ENCODE measurements around the gene PEPD. TPM values are rescaled to one million over a fixed set of nuclear protein-coding genes. Genes with fewer than 3 reads are reported as not detected.

The PEPD gene
- total and polyA plus RNA-seq, 2 of the 4 experiments (the other 2 are of a cell fraction), result 36.7 to 88.4 TPM

DNA sequence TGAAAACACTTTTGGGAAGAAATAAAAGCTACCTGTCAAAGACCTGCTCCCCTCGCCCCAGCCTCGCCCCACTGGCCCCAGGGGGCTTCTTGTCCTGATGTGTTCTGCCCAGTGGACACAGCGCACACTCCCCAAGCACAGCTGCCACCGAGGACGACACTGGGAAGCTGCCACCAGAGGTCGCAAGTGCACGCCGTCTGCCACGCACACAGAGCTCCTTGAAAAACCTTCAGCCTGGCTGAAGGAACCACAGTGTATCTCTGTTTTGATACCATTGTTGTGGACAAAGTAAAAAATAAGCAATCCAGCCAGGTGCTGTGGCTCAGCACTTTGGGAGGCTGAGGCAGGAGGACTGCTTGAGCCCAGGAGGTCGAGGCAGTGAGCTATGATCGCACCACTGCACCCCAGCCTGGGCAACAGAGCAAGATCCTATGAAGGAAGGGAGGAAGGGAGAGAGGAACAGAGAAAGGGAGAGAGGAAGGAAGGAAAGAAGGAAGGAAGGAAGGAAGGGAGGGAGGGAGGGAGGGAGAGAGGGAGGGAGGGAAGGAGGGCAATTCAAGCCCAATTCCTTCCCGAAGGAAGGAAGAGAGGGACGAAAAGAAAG lies 90.8 kb downstream of the PEPD start:
- TF ChIP-seq NFE2L2 (IDR thresholded peaks at IDR 0.05; ENCODE audit: low read depth, low read length), result no peak
- peak; percentile 90 for TF ChIP-seq SMC3 (IDR thresholded peaks at IDR 0.05; ENCODE audit: low read depth, low read length)
- peak; percentile 85 for TF ChIP-seq RAD21 (IDR thresholded peaks at IDR 0.05; ENCODE audit: low read length)
- TF ChIP-seq, protein P1, sequence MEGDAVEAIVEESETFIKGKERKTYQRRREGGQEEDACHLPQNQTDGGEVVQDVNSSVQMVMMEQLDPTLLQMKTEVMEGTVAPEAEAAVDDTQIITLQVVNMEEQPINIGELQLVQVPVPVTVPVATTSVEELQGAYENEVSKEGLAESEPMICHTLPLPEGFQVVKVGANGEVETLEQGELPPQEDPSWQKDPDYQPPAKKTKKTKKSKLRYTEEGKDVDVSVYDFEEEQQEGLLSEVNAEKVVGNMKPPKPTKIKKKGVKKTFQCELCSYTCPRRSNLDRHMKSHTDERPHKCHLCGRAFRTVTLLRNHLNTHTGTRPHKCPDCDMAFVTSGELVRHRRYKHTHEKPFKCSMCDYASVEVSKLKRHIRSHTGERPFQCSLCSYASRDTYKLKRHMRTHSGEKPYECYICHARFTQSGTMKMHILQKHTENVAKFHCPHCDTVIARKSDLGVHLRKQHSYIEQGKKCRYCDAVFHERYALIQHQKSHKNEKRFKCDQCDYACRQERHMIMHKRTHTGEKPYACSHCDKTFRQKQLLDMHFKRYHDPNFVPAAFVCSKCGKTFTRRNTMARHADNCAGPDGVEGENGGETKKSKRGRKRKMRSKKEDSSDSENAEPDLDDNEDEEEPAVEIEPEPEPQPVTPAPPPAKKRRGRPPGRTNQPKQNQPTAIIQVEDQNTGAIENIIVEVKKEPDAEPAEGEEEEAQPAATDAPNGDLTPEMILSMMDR (conservative IDR thresholded peaks at IDR 0.05; ENCODE audit: low read depth, low read length), result peak; percentile 76
- no peak overlapping the region for H3K4ac ChIP-seq (ENCODE audit: low read depth, low read length)
- H2AK5ac ChIP-seq (ENCODE audit: low read depth, low read length), result no peak overlapping the region
- ChIA-PET POLR2A (ENCODE audit: unreplicated experiment) (no interaction called here), CTCF (interaction anchor here (0.6 to 1.2 kb wide), 7 partner anchors 21 to 353 kb away, joined by 3 to 10 read pairs (median 4); partner anchors contain the start of gene PEPD)
- H4K20me1 ChIP-seq (ENCODE audit: insufficient read depth, low read length), result 0 out of 2 replicates have a peak, but pooled peaks cover 4% of the 10 kb centered on the region
- H2BK20ac ChIP-seq (ENCODE audit: low read depth, low read length), result no peak overlapping the region
- H3K4me3 ChIP-seq (ENCODE audit: insufficient read depth, low read depth, low read length), result no peak overlapping the region
- no peak overlapping the region for H2BK5ac ChIP-seq (ENCODE audit: low read depth, low read length, poor library complexity, severe bottlenecking)
- 33% methylated on average over 6 of the region's 13 CpGs; no CpG with 5 or more reads in 1 of the 2 experiments for WGBS, 2 experiments (ENCODE audit: extremely low coverage in 2 of 2, insufficient read length in 1 of 2)
- no peak overlapping the region for H3K56ac ChIP-seq (ENCODE audit: extremely low read depth, insufficient read depth, low read length)
- BruUV-seq (replicated peaks), result no TSS peak
- no peak overlapping the region for H3K27ac ChIP-seq (ENCODE audit: insufficient read depth, low read length)
- H2BK120ac ChIP-seq (ENCODE audit: low read depth, low read length), result no peak overlapping the region
- H3K23ac ChIP-seq (ENCODE audit: low read depth, low read length), result no peak overlapping the region
- H3K27me3 ChIP-seq (ENCODE audit: control insufficient read depth, insufficient read depth, low read length), result no peaks in the 10 kb centered on the region
- H2BK15ac ChIP-seq (ENCODE audit: low read depth, low read length), result no peak overlapping the region
- H4K8ac ChIP-seq (ENCODE audit: low read depth in 2 of 2, low read length in 2 of 2), result no peak overlapping the region
- H4K5ac ChIP-seq (ENCODE audit: low read depth, low read length), result no peak overlapping the region
- in situ Hi-C loops (cut with MboI; ENCODE audit: low sequenced_read_pairs), result no loop called here
- H3K79me1 ChIP-seq (ENCODE audit: low read depth in 1 of 2, low read length in 2 of 2), result no peaks in the 10 kb centered on the region
- H3K14ac ChIP-seq (replicated peaks; ENCODE audit: low read depth, low read length), result no peak overlapping the region
- intact Hi-C loops (cut with micrococcal nuclease), result loop anchor here (1.0 kb wide), 1 partner anchor 341 kb away; no protein-coding TSS in a partner anchor
- DNase-seq (peak; percentile 61), ATAC-seq (ENCODE audit: low read depth) (peak; percentile 94)
- no peak overlapping the region for H3K9ac ChIP-seq (ENCODE audit: low read depth, low read length)
- dilution Hi-C loops (cut with HindIII; ENCODE audit: low sequenced_read_pairs, unreplicated experiment), result no loop called here
- H3K4me2 ChIP-seq (ENCODE audit: low read depth, low read length), result no peak overlapping the region
- peak overlapping the region; percentile 78 for H2AFZ ChIP-seq (replicated peaks; ENCODE audit: low read length, poor library complexity)
- H3K18ac ChIP-seq (ENCODE audit: low read depth, low read length), result no peak overlapping the region
- H3K4me1 ChIP-seq (ENCODE audit: control insufficient read depth, insufficient read depth, low read length), result peaks cover 6% of the 10 kb centered on the region; the same call in 1 of the 2 replicates
- no peaks in the 10 kb centered on the region for H3K36me3 ChIP-seq (ENCODE audit: control insufficient read depth, insufficient read depth, low read length)
- peaks cover 5% of the 10 kb centered on the region; the same call in 1 of the 2 replicates for H3K9me1 ChIP-seq (ENCODE audit: insufficient read depth, low read length)
- H3K9me3 ChIP-seq (ENCODE audit: control insufficient read depth, insufficient read depth, low read length), result no peaks in the 10 kb centered on the region
- no peak overlapping the region for H4K91ac ChIP-seq (ENCODE audit: insufficient read depth, low read depth, low read length)
- no peak overlapping the region for H2AK9ac ChIP-seq (replicated peaks; ENCODE audit: low read depth, low read length, poor library complexity)
